Gastroesophageal sphincter (tissue), 4 donors: ENCODE data around the gene SPSB1. TPM values are rescaled to one million over a fixed set of nuclear protein-coding genes. Genes with fewer than 3 reads are reported as not detected.

Experiments
- ATAC-seq: fragments of 150-250 bp; one replicate; pipeline ENCODE4 v1.9.1; 2016; ENCODE audit warnings: mild to moderate bottlenecking, moderate library complexity
- H3K27ac ChIP-seq, 4 donors: fragments of 200-600 bp; sonication (generic) in 3 of 4; 1 replicate in 3 of 4; 2 replicates in 1 of 4; pipeline ENCODE4 v1.5.1; 2016 to 2019
- H3K27me3 ChIP-seq: fragments of 200-600 bp; sonication (generic); one replicate; pipeline ENCODE4 v1.5.1; 2019
- H3K36me3 ChIP-seq, 2 donors: fragments of 200-600 bp; sonication (generic); one replicate each; pipeline ENCODE4 v1.5.1; 2019; ENCODE audit warnings: control low read depth in 1 of 2
- H3K4me1 ChIP-seq, 3 donors: fragments of 200-600 bp; sonication (generic); 1 replicate in 2 of 3; 2 replicates in 1 of 3; pipeline ENCODE4 v1.5.1; 2016 to 2019; ENCODE audit warnings: control low read depth in 2 of 3
- H3K4me3 ChIP-seq, 2 donors: fragments of 200-600 bp; sonication (generic); one replicate each; pipeline ENCODE4 v1.5.1; 2019; ENCODE audit warnings: mild to moderate bottlenecking in 1 of 2, moderate library complexity in 1 of 2
- H3K9me3 ChIP-seq, 3 donors: fragments of 200-600 bp; sonication (generic); one replicate each; pipeline ENCODE4 v1.5.1; 2017 to 2019; ENCODE audit warnings: control low read depth in 2 of 3
- CTCF ChIP-seq, 4 experiments: fragments of 200-600 bp in 2 of 4; fragments of 450-650 bp in 2 of 4; sonication (generic) in 1 of 4; IDR thresholded peaks; one replicate each; pipeline ENCODE4 v1.5.1; 2017 to 2019; ENCODE audit warnings: antibody characterized with exemption in 4 of 4, mild to moderate bottlenecking in 2 of 4, moderate library complexity in 2 of 4
- EP300 ChIP-seq: sonication (generic); formaldehyde crosslinking; IDR thresholded peaks from one replicate; pipeline ENCODE4 v1.6.1; 2017; ENCODE audit warnings: antibody characterized with exemption, mild to moderate bottlenecking
- POLR2A ChIP-seq, 2 donors: fragments of 450-650 bp; IDR thresholded peaks; one replicate each; pipeline ENCODE4 v1.6.1; 2017; ENCODE audit warnings: antibody characterized with exemption in 2 of 2, mild to moderate bottlenecking in 2 of 2, moderate library complexity in 1 of 2
- POLR2AphosphoS5 ChIP-seq: sonication (generic); formaldehyde crosslinking; IDR thresholded peaks from one replicate; pipeline ENCODE4 v1.6.1; 2017; ENCODE audit warnings: antibody characterized with exemption
- WGBS, 2 donors: methylation state at CpG; one replicate each; pipeline ENCODE4 v1.1.5; 2018; ENCODE audit warnings: low coverage in 1 of 2; 5-methylcytosine and 5-hydroxymethylcytosine counted together
- total RNA-seq, 4 donors: library from RNA; depleted of rRNA; stranded (reverse); fragments of >200 nt; gene quantifications; one replicate each; pipeline ENCODE4 v1.1.0, GENCODE V29; 2016

The SPSB1 gene
- total RNA-seq, 4 donors from 2014 or later = 56.3 to 111 (median 99.5) TPM

- Histone ChIP-seq H3K4me1 (peaks cover 13 to 98% (median 69%) of the 10 kb centered on the region in 3 donors), H3K27me3 (no peaks in the 10 kb centered on the region), H3K36me3 (peaks cover 0 to 2% of the 10 kb centered on the region in 2 donors), H3K4me3 (no peak overlapping the region), H3K9me3 (no peaks in the 10 kb centered on the region), H3K27ac (peak overlapping the region; percentile 90 to 97 (median 92))
- 67 to 68% methylated on average over 4 of the region's 4 CpGs for WGBS, 2 donors
- TF ChIP-seq EP300 (no peak), CTCF (IDR thresholded peaks at IDR 0.05) (no peak), POLR2AphosphoS5 (no peak), POLR2A (IDR thresholded peaks at IDR 0.05) (no peak)
- ATAC-seq = no peak
Measured at GRCh38 chr1:9373619-9374018, 80.9 kb downstream of the SPSB1 start.

DNA sequence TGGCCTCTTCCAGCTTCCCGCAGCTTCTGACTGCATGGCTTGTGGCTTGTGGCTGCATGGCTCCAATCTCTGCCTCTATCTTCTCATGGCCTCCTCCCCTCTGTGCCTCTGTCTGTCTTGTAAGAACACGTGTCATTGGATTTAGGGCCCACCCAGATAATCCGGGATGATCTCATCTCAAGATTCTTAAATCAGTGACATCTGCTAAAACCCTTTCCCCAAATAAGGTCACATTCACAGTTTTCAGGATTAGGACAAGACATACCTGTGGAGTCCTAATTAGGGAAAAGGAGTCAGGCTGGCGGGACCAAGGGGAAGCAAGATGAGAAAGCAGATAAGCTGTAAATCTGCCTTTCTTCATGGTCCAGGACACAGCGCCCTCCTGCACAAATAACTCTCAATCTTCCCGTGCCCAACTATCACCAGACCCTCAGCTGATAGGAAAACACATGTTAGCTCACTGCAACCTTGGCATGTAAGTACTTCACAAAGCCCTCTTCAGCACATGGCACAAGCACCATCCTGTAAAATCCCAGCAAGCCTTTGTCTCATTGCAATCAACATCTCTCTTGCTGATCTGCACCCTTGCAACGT is 82.2 kb downstream of the SPSB1 start:
- Histone ChIP-seq H3K27me3 (no peaks in the 10 kb centered on the region), H3K36me3 (no peaks in the 10 kb centered on the region), H3K9me3 (no peaks in the 10 kb centered on the region), H3K4me1 (peaks cover 13 to 96% (median 66%) of the 10 kb centered on the region in 3 donors), H3K27ac (peak overlapping the region; percentile 90 to 97 (median 95)), H3K4me3 (no peak overlapping the region)
- no peak for ATAC-seq
- TF ChIP-seq POLR2A (IDR thresholded peaks at IDR 0.05) (no peak), POLR2AphosphoS5 (no peak), EP300 (no peak), CTCF (IDR thresholded peaks at IDR 0.05) (no peak)
- 89 to 94% methylated on average over 5 to 6 of the region's 7 CpGs for WGBS, 2 donors

GRCh38 chr1:9375912-9376311 is 83.2 kb downstream of the SPSB1 start:
- no peak overlapping the region for H3K4me3 ChIP-seq
- peaks cover 13 to 86% (median 63%) of the 10 kb centered on the region in 3 donors for H3K4me1 ChIP-seq
- no peaks in the 10 kb centered on the region for H3K9me3 ChIP-seq

GRCh38 chr1:9376430-9376829 is 83.7 kb downstream of the SPSB1 start:
- Histone ChIP-seq H3K4me1 (peaks cover 10 to 80% (median 58%) of the 10 kb centered on the region in 3 donors), H3K27me3 (no peaks in the 10 kb centered on the region), H3K27ac (peak overlapping the region; percentile 90 to 97 (median 95)), H3K4me3 (no peak overlapping the region), H3K9me3 (no peaks in the 10 kb centered on the region), H3K36me3 (no peaks in the 10 kb centered on the region)
- WGBS, 2 donors = no CpG with 5 or more reads among the region's 5 CpGs
- TF ChIP-seq POLR2A (IDR thresholded peaks at IDR 0.05) (no peak), CTCF (IDR thresholded peaks at IDR 0.05) (no peak), EP300 (no peak), POLR2AphosphoS5 (no peak)
- peak; percentile 9 for ATAC-seq

More at GRCh38 chr1:9375912-9376311, 83.2 kb downstream of the SPSB1 start:
- H3K27me3 ChIP-seq = no peaks in the 10 kb centered on the region
- peak overlapping the region; percentile 90 to 97 (median 95) for H3K27ac ChIP-seq
- WGBS, 2 donors = 20 to 36% methylated on average over 1 to 4 of the region's 15 CpGs
- no peak for TF ChIP-seq EP300
- TF ChIP-seq CTCF (IDR thresholded peaks at IDR 0.05) = no peak
- no peak for TF ChIP-seq POLR2A (IDR thresholded peaks at IDR 0.05)
- peak; percentile 26 for TF ChIP-seq POLR2AphosphoS5
- no peaks in the 10 kb centered on the region for H3K36me3 ChIP-seq
- ATAC-seq = no peak

GRCh38 chr1:9376886-9377333 is 84.2 kb downstream of the SPSB1 start:
- peak; percentile 90 for ATAC-seq
- Histone ChIP-seq H3K27me3 (no peaks in the 10 kb centered on the region), H3K4me3 (peak overlapping the region in 1 of 2 donors; percentile 8), H3K27ac (peak overlapping the region; percentile 90 to 97 (median 95)), H3K36me3 (no peaks in the 10 kb centered on the region), H3K9me3 (no peaks in the 10 kb centered on the region), H3K4me1 (peaks cover 10 to 76% (median 53%) of the 10 kb centered on the region in 3 donors)
- 19 to 43% methylated on average over 3 to 6 of the region's 17 CpGs for WGBS, 2 donors
- TF ChIP-seq EP300 (peak; percentile 81), CTCF (IDR thresholded peaks at IDR 0.05) (peak in 2 of 4 experiments; percentile 45 to 51), POLR2A (IDR thresholded peaks at IDR 0.05) (peak in 1 of 2 donors; percentile 26), POLR2AphosphoS5 (peak; percentile 99)
